HT-29 (cell line): Measurements from ENCODE around the gene IFIH1. TPM values are rescaled to one million over a fixed set of nuclear protein-coding genes. Genes with fewer than 3 reads are reported as not detected.
A peak's percentile ranks its signal among the peaks of the same experiment; 100 is the strongest.

Source experiments
- DNase-seq: peaks from one replicate; pipeline ENCODE4 v3.0.0-alpha.2; 2015; ENCODE audit warnings: low spot score
- total RNA-seq: library from RNA; depleted of rRNA; stranded (reverse); fragments of >200 nt; shearing (Covaris generic); gene quantifications from 2 replicates; pipeline ENCODE4 v1.2.3, GENCODE V29; 2014

The IFIH1 gene
- total RNA-seq, 1 experiment from 2014 or later, result 13.0 TPM

DNA sequence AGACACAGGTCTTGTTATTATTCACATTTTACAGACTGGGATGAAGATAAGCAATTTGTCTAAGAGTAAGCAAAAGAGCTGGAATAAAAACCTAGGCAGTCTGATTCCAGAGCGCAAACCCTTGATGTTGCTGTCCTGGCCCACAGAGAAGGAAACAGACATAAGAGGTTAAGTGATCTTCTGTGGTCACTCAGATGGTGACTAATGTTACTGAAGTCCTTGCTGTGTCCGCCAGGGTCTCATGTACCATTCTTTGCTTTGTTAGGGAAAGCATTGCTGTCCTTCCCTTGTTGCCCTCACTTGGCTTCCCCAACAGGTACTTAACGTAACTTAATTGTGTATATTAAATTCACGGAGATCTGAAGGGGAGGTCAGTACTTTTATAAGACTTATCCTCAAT, 60.3 kb downstream of the IFIH1 start:
- DNase-seq, result no peak

DNA sequence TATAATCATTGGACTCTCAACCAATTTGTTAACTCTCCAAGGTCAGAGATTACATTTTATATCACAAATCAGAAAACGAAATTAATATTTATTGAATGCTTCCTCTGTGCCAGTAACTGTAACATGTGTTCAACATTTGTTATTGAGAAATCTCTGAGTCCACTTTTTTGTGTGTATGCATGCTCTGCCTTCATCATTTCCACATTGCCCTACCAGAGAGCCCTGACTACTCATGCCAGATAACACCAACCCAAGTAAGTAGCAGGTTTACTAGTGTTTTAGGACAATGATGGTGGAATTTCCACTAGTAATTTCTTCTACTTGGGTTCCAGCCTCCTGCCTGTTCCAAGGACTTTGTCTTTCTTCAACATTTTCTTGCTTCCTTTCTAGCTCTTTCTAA, 61.1 kb downstream of the IFIH1 start:
- DNase-seq, result no peak

DNA sequence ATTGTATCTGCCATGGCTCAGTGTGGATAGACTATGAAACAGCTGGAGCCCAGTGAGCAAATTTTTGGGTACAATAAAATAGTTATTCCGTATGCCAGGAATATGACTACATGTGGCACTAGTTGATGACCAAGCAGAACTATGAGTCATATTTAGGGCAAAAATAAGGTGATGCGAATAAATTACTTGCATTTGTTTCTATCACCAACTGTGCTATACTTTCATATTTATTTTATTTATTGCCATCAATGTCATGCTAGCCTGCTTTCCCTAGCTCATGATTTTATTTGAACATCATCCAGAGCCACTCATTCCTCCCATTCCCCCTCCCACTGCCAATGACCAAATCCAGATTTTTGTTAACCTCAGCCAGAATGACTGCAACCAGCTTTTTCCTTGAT, 61.9 kb downstream of the IFIH1 start:
- DNase-seq, result no peak

DNA sequence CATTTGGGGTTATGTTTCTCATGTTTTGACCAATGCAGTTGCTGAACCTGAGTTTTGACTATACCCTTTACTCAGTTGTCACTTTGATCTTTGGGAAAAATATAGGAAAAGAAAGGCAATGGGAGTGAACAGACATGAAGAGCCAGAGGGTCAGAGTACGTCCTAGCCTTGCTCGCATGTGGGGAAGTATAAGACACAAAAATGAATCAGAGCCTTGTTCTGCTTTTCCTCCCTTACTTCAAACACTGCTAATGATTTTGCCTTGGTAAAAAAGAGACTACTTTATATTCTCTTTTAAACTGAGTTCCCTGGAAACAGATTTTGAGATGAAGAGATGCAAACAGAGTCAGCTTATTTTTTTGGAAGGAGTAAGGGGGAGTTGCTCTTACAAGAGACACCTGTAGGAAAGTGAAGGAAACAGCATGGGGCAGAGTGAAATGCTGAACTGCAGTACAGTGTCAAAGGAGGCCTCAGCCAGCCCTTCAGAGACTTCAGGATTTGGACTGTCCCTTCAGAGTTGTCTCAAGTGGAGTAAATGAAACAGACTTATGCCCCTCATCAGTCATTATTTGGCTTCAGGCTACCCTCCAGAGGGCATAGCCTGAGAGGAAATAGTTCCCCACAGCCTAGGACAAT, 64.1 kb downstream of the IFIH1 start:
- DNase-seq, result no peak

DNA sequence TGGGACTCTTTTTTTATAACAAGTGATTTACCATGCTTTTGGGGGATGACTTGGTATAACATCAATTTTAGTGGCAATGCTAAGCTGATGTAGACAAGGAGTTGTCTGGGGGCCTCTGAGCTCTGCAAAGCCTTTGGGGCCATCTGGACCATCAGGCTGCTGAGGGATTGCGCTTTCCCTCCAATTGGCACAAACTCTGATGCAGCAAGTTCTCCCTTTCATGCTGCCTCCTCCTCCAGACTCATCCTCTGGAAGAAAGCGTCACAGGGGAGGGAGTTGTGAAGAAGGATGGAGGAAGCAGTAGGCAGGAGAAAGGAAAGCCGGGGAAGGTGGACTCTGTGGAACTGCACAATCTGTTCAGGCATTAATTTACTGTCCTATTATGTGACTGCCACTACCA, 65.0 kb downstream of the IFIH1 start:
- no peak for DNase-seq

DNA sequence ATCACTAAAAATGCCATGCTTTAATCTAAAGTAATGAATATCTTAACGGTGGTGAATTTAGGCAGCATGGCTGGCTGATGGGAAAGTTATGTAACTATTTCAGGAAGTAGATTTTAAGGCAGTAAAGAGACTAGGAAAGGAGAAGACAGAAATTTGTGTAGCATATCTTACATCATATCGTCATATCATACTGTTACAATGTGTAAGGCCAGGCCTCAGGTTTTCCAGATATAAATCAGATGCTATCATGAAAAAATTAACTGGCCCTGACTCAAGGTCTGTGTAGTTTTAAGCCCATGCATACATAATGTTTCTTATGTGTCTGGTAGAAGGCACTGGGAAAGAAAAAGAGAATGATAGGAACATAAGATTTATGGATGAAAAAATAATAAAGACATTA, 66.3 kb downstream of the IFIH1 start:
- no peak for DNase-seq

DNA sequence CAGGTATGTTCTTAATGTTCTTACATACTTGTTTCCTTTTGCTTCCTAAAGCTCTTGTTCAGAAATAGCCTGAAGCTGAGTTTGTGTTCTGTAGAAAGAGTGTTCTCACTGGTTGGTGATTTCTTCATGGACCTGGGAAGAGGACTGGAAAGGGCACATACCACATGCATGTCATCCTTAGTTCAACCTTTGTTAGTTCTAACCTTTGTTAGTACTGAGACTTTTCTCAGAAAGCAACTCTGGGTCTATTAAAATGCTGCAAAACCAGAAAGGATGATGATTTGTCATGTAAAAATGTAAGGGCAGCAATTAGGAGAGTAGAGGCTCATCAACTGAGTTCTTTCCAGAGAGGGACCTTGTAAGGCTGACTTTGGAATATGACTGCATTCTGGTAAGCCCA, 72.7 kb downstream of the IFIH1 start:
- DNase-seq, result peak; percentile 17

DNA sequence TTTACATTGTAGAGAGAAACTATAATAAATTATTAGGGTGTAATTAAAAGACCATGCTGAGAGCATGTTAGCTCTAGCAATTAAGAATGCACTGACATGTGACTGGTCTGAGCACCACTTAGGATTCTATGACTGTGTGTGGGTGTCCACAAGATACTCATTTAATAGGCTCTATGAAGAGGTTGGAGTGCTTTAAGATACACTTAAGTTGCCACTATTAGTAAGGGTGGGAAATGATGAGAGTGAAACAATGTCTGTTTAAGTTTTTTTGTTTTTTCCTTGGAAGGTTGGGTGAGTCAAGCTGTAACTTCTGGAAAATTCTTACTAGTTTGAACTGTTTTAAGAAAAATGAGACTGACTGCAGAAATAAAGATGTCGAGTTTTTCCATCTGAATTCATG, 73.4 kb downstream of the IFIH1 start:
- DNase-seq, result no peak

DNA sequence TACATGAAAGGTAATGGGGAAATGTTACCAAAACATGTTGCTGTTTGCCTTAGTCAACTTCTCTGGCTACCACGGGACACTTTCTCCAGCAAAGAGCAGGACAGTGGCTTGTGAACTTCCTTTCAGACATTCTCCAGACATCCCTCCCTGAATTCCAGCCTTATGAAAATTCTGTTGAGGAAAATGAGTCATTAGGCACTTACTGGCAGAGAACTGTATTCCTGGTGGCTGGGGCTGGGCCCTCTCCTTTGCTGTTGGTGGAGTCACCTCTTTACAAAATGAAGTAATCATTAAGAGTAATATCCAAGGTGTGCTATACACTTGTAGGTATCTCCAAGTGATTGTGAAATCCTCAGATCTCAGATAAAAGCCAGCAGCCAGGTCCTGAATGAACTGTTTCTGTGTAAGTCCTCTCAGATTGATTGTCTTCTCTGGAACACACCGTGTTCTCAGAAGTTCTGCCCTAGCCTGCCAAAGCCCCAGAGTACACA, 73.9 kb downstream of the IFIH1 start:
- DNase-seq, result peak; percentile 58

DNA sequence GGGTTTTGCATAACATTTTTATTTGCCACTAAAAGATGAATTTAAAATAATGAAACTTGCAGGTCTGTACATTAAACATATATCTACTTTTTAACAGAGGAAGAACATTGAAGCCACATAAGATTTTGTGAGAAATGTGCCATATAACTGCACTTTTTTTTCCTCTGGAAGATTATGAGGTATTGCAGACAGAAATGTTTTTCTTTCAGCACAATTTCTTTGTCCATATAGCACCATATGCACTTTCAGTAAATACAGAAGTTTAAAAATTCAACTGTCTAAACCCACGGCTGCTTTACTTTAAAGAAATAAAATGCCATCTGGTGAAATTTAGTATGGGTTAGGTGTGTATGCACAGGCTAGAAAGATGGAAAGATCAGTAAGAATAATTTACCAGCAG, 74.8 kb downstream of the IFIH1 start:
- no peak for DNase-seq

DNA sequence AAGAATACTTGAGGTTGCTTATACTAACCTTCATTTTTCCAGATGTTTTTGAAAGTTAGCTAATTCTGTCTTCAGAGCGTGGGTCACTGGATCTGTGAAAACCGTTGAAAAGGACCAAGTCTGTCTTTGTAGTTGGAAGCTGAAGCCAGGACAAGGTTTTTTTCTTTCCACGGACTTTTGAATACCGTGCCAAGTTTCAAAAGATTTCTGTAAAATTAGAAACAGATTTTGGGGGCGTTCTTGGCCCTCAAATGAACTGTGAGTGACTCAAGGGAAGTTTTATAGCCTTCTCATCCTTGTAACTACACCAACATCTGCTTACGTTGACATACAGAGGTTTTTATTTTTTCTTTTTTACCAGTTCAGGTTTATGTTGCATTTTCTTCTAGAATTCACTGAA, 75.2 kb downstream of the IFIH1 start, which contains the start of gene FAP:
FAP (minus strand) TSS at position 152 of the 400 bp plus-strand sequence; CDS start at position 34, 118 bp downstream.
- no peak for DNase-seq

DNA sequence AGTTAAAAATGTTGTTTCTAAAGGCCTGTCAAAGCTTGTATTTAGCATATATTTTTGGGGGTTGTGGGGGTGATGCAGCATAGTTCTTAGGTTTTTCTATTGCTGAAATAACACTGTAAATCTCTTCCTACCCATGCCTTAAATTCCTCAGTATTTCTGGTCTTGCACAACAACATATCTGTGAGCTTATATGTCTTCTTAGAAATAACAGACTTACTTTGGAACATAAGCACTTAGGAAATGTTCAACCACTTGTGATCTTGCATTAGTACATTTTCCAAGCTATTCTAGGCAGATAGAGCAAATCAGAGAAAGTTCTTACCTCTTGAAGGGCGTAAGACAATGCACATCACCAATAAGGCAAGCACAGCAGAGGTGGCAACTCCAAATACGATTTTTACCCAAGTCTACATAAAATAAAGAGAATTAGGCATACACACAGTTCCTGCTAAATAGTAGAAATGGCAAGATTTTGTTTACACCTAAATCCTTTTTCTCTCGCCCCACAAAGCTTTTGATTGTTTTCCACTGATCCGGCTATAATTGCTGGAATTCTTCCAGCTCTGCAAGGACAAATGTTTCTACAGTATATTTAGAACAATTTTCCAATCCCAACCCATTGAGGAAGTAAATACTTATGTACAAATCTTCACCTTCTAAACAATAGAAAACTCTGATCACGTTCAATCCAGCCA, 75.8 kb downstream of the IFIH1 start:
- no peak for DNase-seq

DNA sequence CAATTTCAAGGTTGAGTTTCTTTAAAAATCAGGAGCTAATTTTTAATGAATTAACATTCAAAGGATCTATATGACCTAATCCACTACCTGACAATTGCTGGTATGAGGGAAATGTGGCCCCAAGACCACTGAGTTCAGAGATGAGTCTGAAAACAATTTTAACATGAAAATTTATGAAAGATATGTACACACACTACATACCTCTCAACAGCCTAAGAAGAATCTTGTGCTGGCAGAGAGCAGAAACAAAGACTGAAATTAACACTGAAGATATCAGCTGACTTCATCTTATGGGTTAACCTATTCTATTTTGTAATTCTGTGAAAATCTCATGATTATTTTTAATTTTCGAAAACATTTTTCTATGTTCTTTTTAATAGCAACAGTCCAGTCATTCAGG, 76.9 kb downstream of the IFIH1 start:
- no peak for DNase-seq

DNA sequence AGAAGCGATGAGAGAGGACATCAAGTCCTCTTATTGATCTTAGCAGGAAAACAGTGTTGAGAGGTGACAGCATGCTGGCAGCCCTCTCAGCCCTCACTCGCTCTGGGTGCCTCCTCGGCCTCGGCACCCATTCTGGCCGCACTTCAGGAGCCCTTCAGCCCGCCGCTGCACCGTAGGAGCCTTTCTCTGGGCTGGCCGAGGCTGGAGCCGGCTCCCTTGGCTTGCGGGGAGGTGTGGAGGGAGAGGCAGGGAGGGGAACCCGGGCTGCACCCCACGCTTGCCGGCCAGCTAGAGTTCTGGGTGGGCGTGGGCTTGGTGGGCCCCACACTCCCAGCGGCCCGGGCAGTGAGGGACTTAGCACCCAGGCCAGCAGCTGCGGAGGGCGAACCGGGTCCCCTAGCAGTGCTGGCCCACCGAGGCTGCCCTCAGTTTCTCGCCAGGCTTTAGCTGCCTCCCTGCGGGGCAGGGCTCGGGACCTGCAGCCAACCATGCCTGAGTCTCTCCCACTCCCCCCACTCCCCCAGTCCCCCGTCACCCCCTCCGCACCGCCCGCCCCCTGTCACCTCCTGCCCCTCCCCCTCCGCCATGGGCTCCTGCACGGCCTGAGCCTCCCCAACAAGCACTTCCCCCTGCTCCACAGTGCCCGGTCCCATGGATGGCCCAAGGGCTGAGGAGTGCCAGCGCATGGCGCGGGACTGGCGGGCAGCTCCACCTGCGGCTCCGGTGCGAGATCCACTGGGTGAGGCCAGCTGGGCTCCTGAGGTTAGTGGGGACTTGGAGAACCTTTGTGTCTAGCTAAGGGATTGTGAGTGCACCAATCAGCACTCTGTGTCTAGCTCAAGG, 83.6 kb downstream of the IFIH1 start:
- no peak for DNase-seq

DNA sequence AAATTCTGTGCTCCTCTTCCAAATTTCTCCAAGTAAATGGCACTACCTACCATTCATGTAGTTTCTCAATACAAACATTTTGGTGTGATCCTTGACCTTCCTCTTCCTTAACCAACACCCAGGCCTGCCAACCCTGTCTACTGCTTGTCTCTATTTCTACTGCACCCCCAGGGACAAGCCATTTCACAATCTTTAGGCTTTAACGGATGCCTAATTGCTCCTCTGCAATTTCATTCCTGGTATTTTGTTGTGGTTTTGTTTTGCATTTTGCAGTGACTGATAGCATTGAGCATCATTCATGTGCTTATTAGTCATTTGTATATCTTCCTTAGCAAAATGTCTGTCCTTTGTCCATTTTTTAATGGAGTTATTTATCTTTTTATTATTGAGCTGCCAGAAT, 85.3 kb downstream of the IFIH1 start:
- no peak for DNase-seq

DNA sequence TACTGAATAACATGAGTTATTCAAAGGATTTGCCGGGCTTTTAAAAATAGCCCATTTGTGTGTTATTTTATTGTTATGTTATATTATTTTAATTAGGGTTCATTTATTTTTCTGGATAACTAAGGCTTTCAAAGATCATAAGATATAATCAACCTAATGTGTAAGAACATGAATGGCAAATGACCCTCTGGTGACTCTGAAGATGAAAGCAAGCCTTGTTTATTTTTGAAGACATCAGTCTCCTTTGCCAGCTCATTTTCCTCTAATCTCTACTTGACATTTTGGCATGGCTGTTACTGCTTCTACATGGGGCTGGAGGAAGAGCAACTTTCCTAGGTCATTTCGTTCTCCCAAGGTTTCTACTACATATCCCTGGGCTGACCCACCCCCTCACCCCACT, 85.8 kb downstream of the IFIH1 start:
- no peak for DNase-seq

DNA sequence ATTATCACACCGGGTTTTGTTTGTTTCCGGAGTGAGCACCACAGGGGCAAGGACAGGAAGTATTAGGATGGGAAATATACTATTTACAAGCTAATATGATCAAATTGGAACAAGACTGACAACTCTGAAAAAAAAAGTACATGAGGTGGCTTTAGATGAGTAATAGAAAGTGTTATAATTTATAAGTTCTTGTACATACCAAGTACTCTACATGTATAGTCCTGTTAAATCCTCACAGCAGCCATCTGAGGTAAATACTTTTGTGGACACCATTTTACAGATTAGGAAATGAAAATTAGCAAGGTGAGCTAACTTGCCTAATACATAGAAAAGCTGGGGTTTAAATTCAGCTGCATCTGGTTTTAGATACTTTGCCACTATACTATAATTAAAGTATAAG, 86.5 kb downstream of the IFIH1 start:
- no peak for DNase-seq

DNA sequence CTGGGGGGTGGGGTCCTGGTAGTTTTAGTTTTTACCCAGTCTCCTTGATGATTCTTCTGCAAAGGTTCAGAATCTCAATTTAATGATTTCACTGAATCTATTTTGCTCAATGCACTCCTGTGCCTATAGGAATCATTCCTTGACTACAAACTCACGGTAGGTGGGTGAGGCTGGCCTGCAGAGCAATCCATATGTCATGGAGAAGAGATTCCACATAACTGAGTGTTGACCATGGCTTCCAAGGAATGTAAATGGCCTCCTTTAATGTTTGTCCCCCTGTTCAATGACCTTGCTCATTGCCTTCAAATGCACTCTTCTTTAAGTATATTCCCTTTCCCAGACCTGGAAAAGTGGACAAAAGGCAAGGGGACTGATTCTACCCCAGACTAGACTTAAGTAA, 87.7 kb downstream of the IFIH1 start:
- no peak for DNase-seq

DNA sequence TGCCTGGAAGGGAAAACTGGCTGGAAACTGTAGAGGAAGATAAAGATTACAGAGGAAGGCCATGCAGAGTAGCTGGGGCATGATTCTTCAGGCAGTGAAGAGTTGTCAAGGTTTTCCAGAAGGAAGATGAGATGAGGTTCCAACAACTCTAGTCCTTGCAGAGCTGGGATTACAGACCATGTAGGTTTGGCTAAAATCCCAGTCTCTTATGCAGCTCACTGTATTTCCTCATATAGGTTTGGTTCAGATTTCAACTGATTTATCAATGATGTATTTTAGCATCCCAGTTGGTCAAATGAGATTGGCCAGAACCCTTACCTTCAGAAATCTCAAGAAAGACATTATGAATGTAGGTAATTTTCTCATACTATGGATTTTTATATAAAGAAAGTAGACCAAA, 91.6 kb downstream of the IFIH1 start:
- no peak for DNase-seq

DNA sequence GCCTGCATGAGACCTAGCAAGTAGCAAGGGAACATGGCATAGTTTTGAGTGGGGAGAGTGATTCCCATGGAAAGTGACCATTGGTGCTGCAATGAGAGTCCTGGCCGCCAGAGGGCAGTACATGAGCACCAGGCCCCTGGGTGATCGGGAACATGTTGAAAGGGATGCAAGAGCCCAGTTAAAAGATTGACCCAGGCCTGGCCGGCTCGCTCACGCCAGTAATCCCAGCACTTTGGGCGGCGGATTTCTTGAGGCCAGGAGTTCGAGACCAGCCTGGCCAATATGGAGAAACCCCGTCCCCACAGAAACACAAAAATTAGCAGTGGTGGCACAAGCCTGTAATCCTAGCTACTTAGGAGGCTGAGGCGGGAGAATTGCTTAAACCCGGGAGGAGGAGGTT, 97.4 kb downstream of the IFIH1 start:
- DNase-seq, result peak; percentile 79

DNA sequence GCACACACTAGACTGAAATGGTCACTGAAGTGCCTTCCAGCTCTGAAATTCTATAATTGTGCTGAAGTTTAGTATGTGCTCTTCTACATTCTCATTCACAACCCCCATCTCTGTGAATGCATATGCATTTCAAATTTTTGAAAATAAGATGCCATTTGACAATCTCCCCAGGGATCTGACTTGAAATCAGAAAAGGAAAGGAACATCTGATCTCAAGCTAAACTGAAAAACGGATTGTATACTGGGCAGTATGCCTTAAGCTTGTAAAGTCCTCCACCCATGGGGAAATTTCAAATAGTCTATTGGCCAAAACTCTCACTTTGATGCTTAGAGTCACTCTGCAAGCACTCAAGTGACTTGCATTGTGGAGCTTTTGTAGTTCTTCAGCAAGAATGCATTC, 98.1 kb downstream of the IFIH1 start:
- no peak for DNase-seq

DNA sequence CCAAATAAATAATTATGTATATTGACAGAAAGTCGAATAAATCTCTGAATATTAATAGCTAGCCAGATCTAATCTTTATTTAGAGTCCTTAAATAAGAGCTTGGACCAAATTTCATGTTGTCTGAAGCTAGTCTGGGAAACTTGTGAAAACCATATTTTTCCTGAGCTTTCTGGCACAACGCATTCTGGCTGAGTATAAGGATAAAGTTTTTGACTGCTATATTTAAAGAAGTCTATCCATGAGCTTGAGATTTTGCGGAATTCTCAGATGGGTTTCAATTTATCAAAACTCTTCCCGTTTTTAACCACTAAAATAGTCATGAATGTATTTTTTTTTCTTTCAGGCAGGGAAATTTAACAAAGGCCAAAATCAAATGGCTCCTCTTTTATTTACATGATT, 99.1 kb downstream of the IFIH1 start:
- no peak for DNase-seq

DNA sequence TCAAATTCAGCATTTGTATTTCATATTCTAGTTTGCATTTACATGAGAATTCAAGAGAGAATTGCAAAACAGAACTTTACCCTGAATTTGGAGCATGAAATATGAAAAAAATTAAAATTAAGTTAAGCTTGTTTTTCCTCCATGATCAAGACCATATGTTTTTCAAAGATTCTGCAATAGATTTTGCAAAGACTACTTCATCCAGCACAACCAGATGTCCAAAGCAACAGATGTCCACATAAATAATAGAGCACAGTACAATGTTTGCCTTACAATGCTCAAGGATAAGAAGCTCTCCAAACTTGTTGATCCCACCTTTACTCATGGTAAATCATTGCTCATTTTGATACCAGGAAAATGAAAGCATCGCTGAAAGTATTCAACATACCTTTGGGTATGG, 100.9 kb downstream of the IFIH1 start:
- DNase-seq, result no peak
